BJ (cell line): ENCODE results near the gene ZNF497. TPM values are rescaled to one million over a fixed set of nuclear protein-coding genes. Genes with fewer than 3 reads are reported as not detected.
"Not testable (repeated sequence)": the region's sequence is repeated elsewhere in the genome, so short reads cannot be mapped to it uniquely, and the experiment has no call there.

Source experiments
- CTCF ChIA-PET: fragments of 350-600 bp; formaldehyde crosslinking; extraction: SDS; loops from one replicate; lab custom pipeline; 2021; ENCODE audit warnings: antibody characterized with exemption, inconsistent platforms; lab: Yijun Ruan, JAX
- POLR2A ChIA-PET: fragments of 300-600 bp; sonication (Branson Sonifier 250); formaldehyde crosslinking; extraction: SDS; loops from one replicate; lab custom pipeline; 2021; ENCODE audit warnings: antibody characterized with exemption; lab: Charles Lee
- DNase-seq: peaks from one replicate; pipeline ENCODE4 v3.0.0-alpha.2; 2011; ENCODE audit warnings: low read depth
- H3K27me3 ChIP-seq: 2 replicates; pipeline ENCODE4 v1.6.0; 2011; ENCODE audit warnings: low read length; ENCODE audit not compliant: control insufficient read depth, insufficient read depth
- H3K36me3 ChIP-seq: 2 replicates; pipeline ENCODE4 v1.5.1; 2011; ENCODE audit warnings: low read length; ENCODE audit not compliant: control insufficient read depth, insufficient read depth
- H3K4me3 ChIP-seq: 2 replicates; pipeline ENCODE4 v1.5.1; 2011; ENCODE audit warnings: low read depth, mild to moderate bottlenecking, control low read depth, low read length
- polyA plus RNA-seq: library from polyadenylated mRNA; depleted of rRNA; stranded (reverse); fragments of >200 nt; gene quantifications from 2 replicates; pipeline ENCODE4 v1.2.3, GENCODE V29; 2011
- TF ChIP-seq, protein P1 (sequence below): IDR thresholded peaks from 2 replicates; pipeline ENCODE4 v1.5.1; 2011; ENCODE audit warnings: low read depth, mild to moderate bottlenecking, control low read depth, inconsistent platforms, low read length, moderate library complexity; ENCODE audit not compliant: insufficient read depth

ZNF497 gene
- polyA plus RNA-seq, 1 experiment = 0.20 TPM

DNA sequence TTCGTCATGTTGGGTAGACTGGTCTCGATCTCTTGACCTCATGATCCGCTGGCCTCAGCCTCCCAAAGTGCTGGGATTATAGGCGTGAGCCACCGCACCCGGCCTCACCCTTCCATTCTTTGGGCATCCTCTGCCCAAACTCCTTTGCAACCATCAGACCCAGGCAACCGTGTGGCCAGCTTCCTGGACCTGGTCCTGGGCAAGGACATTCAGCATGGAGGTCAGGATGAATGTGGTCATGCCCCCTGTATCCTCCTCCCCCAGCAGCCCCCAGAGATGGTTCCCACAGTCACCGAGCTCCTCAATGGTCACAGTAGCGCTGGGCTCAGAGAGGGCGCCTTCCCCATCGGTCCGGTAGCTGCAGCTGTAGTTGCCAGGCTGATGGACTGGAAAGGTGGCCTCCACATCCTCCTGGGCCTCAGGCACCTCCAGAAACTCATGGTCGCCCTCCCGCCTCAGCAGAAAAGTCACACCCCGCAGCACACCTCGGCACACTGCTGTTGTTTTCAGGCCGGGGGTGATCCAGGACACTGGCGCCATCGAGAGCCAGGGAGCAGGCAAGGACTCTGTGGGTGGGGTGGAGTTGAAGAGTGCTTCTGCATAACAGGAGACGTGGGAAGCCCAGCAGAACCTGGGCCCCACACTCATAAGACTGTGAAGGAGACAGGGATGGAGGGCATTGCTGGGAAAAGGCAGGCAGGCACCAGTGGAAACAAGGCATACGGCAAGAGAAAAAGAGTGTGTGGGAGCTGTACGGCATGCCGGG, 10.4 kb downstream of the ZNF497 start:
- no peak for DNase-seq
- peaks cover 14% of the 10 kb centered on the region for H3K36me3 ChIP-seq
- POLR2A ChIA-PET = no interaction called here
- H3K4me3 ChIP-seq = no peak overlapping the region
- CTCF ChIA-PET = no interaction called here
- H3K27me3 ChIP-seq = no peaks in the 10 kb centered on the region; the same call in 1 of the 2 replicates
- TF ChIP-seq, protein P1, sequence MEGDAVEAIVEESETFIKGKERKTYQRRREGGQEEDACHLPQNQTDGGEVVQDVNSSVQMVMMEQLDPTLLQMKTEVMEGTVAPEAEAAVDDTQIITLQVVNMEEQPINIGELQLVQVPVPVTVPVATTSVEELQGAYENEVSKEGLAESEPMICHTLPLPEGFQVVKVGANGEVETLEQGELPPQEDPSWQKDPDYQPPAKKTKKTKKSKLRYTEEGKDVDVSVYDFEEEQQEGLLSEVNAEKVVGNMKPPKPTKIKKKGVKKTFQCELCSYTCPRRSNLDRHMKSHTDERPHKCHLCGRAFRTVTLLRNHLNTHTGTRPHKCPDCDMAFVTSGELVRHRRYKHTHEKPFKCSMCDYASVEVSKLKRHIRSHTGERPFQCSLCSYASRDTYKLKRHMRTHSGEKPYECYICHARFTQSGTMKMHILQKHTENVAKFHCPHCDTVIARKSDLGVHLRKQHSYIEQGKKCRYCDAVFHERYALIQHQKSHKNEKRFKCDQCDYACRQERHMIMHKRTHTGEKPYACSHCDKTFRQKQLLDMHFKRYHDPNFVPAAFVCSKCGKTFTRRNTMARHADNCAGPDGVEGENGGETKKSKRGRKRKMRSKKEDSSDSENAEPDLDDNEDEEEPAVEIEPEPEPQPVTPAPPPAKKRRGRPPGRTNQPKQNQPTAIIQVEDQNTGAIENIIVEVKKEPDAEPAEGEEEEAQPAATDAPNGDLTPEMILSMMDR = no peak

DNA sequence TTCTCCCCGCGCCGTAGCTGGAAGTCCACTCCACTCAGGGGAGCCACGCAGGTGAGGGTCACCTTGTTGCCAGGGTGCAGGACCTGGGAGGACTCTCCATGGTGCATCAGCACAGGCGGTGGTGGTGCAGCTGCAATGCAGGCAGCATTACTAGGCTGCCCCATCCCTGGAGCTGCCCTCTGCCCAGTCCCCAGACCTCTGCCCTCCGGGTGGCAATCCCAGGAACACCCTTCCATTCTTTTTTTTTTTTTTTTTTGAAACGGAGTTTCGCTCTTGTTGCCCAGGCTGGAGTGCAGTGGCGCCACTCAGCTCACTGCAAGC, 11.0 kb downstream of the ZNF497 start:
- H3K4me3 ChIP-seq = no peak overlapping the region
- TF ChIP-seq, protein P1 = no peak
- peaks cover 14% of the 10 kb centered on the region for H3K36me3 ChIP-seq
- POLR2A ChIA-PET = no interaction called here
- DNase-seq = no peak
- H3K27me3 ChIP-seq = no peaks in the 10 kb centered on the region
- CTCF ChIA-PET = no interaction called here

DNA sequence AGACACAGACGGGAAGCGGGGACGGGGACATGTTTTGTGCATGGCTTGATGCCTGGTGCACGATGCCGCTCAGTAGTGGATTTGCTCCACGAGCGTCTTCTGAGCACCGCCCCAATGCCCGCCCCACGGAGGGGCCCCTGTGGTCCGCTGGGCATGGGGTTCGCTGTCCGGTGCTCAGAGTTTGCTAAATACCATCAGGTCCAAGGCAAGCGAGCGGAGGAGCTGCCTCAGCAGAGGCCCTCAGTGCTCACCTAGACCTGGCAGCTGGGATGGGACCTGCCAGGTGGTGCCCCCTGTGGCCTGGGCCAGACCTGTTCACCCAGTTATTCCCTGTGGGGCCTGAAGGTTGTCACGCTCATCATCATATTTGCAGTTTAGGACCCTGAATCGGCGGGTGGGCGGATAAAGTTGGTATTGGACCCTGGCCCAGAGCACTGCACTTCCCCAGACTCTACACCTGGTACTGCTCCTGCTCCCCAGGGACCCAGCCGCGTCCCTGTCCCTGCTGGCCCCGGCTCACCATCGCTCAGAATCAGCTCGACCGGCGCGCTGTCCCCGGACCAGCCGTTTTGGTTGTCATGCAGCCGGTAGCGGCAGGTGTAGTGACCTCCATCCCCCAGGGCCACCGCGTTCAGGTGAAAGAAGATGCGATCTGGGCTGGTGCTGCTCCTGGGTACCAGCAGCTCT, 11.5 kb downstream of the ZNF497 start:
- ChIA-PET POLR2A (no interaction called here), CTCF (no interaction called here)
- H3K36me3 ChIP-seq = peaks cover 14% of the 10 kb centered on the region
- no peak overlapping the region for H3K4me3 ChIP-seq
- TF ChIP-seq, protein P1 = no peak
- DNase-seq = no peak
- H3K27me3 ChIP-seq = no peaks in the 10 kb centered on the region

DNA sequence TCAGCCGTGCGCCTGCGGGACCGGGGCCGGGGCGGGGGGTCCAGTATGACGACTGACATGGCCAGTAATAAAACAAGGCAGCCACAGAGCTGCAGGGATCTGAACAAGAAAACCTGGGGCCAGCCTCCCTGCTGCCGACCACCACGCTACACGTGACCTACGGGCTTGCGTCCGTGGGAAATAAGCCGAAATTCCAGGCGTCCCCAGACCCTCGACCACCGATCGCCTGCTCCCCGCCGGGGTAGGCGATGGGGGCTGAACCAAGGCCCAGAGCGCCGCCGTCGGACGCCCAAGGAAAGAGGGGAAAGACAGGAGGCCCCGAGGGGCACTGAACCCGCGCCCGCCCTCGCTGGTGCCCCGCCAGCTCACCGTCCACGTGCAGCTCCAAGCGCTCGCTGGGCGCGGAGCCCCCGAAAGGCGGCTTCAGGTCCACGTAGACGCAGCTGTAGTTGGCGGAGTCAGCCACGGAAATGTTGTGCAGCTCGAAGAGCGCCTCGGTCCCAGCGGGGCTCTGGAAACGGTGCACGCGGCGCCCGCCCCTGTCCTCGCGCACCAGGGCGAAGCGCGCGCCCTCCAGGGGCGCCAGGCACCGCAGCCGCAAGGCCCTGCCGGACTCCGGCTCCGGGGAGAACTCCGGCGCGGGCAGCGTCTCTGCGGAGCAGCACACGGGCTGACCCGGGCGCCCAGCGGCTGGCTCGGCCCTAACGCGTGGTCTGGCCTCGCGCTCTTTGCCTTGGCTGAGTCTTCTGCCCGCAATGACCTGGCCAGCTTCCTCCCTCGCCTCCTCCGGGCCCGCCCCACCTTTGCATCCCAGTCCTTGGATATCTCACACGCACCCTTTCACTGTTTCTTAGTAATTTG, 12.3 kb downstream of the ZNF497 start:
- ChIA-PET CTCF (interaction anchor here (0.7 kb wide), 1 partner anchor 15 kb away, joined by 3 read pairs; no protein-coding TSS in a partner anchor), POLR2A (no interaction called here)
- TF ChIP-seq, protein P1 = no peak
- no peak for DNase-seq
- Histone ChIP-seq H3K4me3 (no peak overlapping the region), H3K36me3 (peaks cover 14% of the 10 kb centered on the region), H3K27me3 (no peaks in the 10 kb centered on the region)

DNA sequence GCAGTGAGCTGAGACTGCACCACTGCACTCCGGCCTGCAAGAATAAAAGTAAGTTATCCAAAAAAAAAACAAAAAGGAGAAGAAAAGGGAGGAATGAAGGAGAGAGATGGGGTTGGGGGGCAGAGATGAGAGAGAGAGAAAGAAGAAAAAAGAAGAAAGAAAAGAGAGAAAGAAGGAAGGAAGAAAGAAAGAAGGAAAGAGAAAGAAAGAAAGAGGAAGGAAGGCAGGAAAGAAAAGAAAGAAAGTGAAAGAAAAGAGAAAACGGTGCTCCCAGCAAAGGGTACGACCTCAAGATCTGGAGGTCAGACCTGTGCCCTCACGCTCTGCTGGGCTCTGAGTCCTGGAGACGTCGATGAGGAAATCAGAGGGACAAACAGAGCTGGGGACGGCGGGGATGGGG, 13.0 kb downstream of the ZNF497 start:
- DNase-seq = no peak
- CTCF ChIA-PET = interaction anchor here (0.7 kb wide), 1 partner anchor 16 kb away, joined by 3 read pairs; no protein-coding TSS in a partner anchor
- POLR2A ChIA-PET = no interaction called here

DNA sequence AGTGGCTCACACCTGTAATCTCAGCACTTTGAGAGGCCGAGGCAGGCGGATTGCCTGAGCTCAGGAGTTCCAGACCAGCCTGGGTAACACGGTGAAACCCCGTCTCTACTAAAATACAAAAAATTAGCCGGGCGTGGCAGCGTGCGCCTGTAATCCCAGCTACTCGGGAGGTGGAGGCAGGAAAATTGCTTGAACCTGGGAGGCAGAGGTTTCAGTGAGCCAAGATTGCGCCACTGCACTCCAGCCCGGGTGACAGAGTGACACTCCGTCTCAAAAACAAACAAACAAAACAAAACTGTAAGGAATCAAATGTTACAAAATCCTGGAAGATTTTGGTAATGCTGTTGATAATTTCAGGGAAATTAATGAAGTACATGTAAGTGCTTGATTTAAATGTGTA, 14.5 kb downstream of the ZNF497 start:
- CTCF ChIA-PET = interaction anchor here (1.0 to 1.2 kb wide), 2 partner anchors 11 to 14 kb away, joined by 5 read pairs; partner anchors contain the start of gene ZNF497
- H3K36me3 ChIP-seq = peaks cover 12% of the 10 kb centered on the region
- POLR2A ChIA-PET, H3K27me3 ChIP-seq, DNase-seq: not testable (repeated sequence)
- peak overlapping the region; percentile 91 for H3K4me3 ChIP-seq

More for the DNA sequence above, 13.0 kb downstream of the ZNF497 start:
- Histone ChIP-seq H3K36me3 (peaks cover 14% of the 10 kb centered on the region), H3K4me3 (no peak overlapping the region), H3K27me3 (no peaks in the 10 kb centered on the region)
- TF ChIP-seq, protein P1 = no peak
